Stimulated activated CD8-positive, alpha-beta memory T cell treated with anti-CD3 and anti-CD28 coated beads, Interleukin-12 subunit alpha, Interleukin-12 subunit beta, amount 100 ng/mL, for 24 hours (primary cell): Measurements from ENCODE around the gene EYS.
"Not testable (repeated sequence)": the region's sequence is repeated elsewhere in the genome, so short reads cannot be mapped to it uniquely, and the experiment has no call there.

Experiments used
- DNase-seq: peaks from one replicate; pipeline ENCODE4 v3.0.0-alpha.2; 2020; ENCODE audit errors: extremely low read depth

Gene EYS

DNA sequence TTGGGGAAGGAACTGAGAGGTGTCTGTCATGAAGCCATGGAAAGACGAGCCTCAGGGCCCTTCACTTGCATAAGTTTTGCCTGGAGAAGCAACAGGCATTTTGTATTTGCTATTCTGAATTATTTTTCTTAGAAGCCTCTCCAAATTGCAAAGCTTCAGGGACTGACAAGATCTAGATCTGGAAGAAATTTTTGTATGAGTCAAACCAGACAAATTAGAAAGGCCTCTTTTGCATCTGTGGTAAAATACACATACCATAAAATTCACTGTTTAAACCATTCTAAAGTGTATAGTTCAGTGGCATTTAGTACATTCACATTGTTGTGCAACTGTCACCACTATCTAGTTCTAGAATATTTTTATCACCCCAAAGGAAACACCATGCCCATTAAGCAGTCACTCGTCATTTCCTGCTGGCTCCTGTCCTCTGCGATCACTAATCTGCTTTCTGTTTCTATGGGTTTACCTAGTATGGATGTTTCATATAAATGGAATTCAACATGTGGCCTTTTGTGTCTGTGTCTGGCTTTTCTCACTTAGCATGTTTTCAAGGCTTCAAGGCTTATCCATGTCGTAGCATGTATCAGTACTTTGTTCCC lies 1802.3 kb downstream of the EYS start:
- no peak for DNase-seq

DNA sequence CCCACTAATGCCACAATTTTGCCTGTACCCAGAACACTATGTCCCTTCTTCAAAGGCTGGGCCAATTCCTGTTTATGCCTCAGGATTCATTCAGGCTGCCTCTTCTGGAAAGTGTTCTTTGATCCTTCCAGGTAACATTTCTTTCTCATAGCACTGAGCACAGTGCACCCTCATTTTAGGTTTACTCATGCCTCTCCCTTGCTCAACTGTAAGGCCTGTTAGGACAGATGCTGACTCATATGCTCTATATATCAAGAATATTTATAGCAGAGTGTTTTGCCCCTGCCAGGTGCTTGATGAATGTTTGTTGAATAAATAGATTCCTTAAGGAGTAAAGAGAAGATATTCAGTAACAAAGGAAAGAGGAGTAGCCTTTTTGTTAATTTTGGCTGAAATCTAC lies 1807.5 kb downstream of the EYS start:
- DNase-seq = no peak

DNA sequence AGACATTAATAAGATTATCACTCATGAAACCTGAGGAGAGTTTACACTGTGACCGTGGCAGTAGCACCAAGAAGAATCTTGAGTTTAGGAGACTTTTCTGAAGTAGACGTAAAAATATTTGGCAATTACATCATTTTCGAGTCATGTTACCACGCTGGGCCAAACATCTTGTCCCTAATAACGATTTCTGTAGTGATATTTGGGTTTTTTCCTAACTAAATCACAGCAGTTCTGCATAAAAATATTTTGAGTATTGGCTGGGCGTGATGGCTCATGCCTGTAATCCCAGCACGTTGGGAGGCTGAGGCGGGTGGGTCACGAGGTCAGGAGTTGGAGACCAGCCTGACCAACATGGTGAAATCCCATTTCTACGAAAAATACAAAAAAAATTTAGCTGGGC lies 1809.1 kb downstream of the EYS start:
- DNase-seq = no peak

DNA sequence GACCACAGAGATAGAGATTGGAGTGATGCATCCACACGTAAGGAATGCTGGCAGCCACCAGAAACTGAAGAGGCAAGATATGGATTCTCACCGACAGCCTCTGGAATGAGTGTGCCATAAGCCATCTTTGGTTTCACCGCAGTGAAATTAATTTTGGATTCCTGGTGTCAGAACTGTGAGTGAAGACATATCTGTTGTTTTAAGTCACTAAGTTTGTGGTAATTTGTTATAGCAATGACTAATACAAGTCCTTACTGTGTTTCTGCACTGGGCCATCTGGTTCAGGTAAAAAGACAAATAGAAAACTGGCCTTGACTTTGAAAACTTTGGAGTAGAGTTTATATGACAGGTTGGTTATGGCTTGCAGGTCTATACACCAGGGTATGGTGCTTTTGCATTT lies 1809.6 kb downstream of the EYS start:
- DNase-seq = no peak

- no peak for DNase-seq
Observed at GRCh38 chr6:63888416-63888815, 1818.6 kb downstream of the EYS start.

DNA sequence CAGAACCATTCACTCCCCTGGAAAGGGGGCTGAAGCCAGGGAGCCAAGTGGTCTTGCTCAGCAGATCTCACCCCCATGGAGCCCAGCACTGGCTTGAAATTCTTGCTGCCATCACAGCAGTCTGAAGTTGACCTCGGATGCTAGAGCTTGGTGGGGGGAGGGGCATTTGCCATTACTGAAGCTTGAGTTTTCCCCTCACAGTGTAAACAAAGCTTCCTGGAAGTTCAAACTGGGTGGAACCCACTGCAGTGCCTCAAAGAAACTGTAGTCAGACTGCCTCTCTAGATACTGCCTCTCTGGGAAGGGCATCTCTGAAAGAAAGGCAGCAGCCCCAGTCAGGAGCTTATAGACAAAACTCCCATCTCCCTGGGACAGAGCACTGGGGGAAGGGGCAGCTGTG lies 1819.2 kb downstream of the EYS start:
- not testable (repeated sequence) for DNase-seq

GRCh38 chr6:63887002-63887751 lies 1819.8 kb downstream of the EYS start:
- DNase-seq = no peak

GRCh38 chr6:63886341-63886740 lies 1820.7 kb downstream of the EYS start:
- DNase-seq = no peak

DNA sequence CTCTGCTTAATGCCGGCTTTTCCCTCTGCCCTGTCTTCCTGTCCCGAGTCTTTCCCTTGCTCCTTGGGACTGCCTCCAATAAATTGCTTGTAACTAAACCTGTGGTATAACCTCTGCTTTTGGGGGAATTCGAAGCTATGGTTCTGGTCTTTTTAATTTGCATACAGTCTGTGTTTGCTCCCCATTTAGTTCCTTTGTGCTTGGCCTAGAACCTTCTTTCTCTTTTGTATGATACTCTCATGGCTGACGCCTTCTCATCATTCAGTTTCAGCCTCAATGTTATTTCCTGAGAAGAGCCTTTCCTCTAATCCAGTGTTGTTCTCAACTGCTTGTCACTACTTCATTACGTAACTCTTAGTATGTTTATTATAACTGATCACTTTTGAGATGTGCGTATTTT lies 1823.4 kb downstream of the EYS start:
- DNase-seq = no peak

DNA sequence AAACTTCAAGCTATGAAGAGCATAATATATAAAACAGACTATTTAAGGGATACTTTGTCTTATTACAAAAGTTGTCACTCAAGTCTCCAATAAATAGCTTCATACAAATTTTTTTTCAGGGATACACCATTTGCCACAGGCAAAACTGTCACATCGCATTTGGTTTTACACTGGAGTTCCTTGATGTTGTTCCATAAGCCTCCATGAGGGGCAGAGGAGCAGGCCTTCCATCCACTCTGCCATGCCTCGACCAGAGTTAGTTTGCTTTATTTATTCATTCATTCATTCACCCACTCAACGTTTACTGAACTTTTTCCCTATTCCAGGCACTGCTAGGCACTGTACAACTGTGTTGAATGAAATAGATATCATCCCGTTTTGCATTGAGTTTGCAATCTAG lies 1824.8 kb downstream of the EYS start:
- DNase-seq = no peak

GRCh38 chr6:63881791-63882190 lies 1825.2 kb downstream of the EYS start:
- no peak for DNase-seq

DNA sequence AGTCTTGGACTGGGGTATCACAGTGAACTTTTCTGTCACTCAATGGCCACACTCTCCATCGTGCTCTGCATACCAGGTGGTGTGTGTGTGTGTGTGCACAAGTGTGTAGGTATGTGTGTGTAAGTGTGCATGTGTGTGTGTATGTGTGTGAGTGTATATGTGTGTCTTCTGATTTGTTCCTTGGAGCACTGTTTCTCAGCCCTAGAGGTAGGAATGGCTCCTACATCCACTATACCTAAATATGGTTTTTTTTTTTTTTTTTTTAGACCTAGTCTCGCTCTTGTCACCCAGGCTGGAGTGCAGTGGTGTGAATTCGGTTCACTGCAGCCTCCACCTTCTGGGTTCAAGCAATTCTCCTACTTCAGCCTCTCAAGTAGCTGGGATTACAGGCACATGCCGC lies 1834.8 kb downstream of the EYS start:
- DNase-seq = no peak

DNA sequence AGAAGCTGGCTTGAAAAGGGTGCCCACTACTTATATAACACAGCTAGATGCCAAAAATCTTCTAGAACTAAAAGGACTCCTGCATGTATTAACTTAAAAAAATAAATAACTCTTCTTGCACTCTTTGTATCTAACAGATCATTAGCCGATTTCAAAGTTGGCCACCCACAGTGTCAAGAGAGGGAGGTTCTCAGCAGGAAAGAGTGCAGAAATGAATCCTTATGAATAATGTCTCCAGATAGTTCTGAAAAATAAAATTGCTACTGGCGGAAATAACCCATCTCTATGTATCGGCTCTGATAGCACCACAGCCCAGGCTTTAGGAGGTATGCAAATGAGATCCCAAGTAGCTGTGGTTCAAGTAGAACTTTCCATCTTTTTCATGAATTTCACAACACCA lies 1838.7 kb downstream of the EYS start:
- DNase-seq = no peak

DNA sequence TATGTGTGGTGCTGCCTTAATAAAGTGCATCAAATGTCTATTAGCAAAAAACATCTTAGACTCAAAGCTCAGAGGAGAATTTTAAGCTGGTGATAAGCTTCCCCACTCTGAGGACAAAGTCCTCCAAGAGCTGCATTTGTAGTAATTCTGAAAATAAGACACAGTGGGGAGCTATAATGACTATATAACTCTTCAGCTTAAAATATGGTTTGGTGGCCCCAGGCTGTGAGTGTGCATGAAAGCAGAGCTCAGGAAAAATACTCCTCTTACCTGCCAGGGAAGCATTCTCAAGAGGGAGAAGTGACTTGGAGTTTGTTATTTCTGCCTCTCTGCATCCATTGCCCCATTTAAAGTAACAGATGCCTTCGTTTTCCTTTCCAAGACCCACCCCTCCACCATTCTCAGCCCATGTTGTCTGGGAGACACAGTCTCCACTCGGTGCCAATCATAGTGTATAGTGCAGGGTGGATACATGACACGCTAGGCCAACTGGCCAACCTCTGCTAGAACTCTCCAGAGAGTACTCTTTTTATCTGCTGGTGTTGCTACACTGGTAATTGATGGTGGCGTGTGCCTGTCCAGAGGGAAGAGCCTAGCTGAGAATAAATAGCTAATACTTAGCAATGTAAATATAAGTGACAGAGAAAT lies 1842.2 kb downstream of the EYS start:
- no peak for DNase-seq

DNA sequence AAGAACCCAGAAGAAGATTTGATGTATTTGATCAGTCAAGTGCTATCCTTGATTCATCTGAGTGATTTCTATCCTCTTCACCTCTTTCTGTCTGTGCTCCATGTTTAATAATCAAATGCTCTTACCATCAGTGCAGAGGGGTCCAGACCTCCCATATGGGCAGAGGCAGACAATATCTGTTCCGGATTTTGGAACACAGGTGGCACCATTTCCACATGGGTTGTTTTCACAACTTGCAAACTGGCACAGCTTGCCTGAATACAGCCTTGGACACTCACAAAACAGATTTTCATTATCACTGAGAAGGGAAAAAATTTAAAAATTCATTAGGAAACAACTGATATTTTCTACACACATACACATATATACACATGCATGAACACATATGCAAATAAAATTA lies 1843.0 kb downstream of the EYS start:
- DNase-seq = no peak

DNA sequence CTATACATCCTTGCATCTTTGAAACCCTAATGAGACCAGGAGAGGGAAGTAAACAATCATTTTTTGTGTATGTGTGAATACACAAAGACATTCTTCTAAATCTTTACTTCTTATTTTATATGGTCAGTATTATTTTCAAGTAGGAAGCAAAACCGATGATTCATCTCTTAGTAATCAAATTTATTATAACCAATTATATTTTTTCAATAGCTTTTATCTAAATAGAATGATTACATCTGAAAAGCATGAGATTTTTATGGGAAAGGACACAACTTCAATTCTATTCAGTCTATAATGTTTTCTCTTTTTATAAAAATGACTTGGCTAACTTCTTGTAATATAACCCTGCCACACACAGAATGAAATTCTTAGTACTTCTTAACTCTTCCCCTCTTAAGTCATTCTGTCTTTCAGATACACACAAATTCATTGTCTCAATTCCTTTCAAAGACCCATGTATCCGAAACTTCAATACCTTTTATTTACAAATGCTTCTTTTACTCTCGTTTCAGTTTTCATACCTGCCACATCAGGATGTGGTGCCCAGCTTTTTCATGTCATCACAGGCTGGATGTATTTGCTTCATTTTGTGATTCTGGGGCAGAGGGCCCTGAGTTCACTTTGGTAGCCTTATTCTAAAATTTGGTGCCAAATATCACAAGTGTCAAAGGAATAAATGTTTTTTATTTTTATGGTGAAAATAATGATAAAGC lies 1844.4 kb downstream of the EYS start:
- no peak for DNase-seq

- DNase-seq = no peak
Observed at GRCh38 chr6:63859528-63859927, 1847.5 kb downstream of the EYS start.

- no peak for DNase-seq
Observed at GRCh38 chr6:63858691-63859090, 1848.3 kb downstream of the EYS start.

GRCh38 chr6:63856271-63856670 lies 1850.8 kb downstream of the EYS start:
- no peak for DNase-seq

- DNase-seq = no peak
Observed at GRCh38 chr6:63844287-63844686, 1862.7 kb downstream of the EYS start.

DNA sequence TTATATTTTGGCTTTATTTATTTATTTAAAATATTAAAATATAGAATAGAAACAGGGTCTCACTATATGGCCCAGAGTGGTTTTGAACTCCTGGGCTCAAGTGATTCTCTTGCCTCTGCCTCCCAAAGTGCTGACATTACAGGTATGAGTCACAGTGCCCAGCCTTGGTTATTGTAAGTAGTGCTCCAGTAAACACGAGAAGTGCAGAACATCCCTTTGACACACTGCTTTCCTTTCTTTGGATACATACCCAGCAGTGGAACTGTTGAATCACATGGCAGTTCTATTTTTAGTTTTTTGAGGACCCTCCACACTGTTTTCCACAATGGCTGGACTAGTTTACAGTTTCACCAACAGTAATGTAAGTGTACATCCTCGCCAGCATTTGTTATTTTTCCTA lies 1867.5 kb downstream of the EYS start:
- no peak for DNase-seq

- not testable (repeated sequence) for DNase-seq
Observed at GRCh38 chr6:63828678-63829077, 1878.3 kb downstream of the EYS start.

- DNase-seq = no peak
Observed at GRCh38 chr6:63824722-63825121, 1882.3 kb downstream of the EYS start.
